ENCODE data around the gene PSIP1.
"Not testable (repeated sequence)": the region's sequence is repeated elsewhere in the genome, so short reads cannot be mapped to it uniquely, and the experiment has no call there.

PSIP1 gene

GRCh38 chr9:15510789-15511575, at the start of gene PSIP1:
PSIP1 (minus strand) TSS chr9:15510970; CDS start chr9:15510188, 782 bp downstream.
- peak; percentile 88 for DNase-seq

GRCh38 chr9:15553528-15553898, 42.7 kb upstream of the PSIP1 start:
- no peak for DNase-seq

- DNase-seq = peak; percentile 92
These were observed 42.1 kb upstream of the PSIP1 start, which contains the start of gene CCDC171 for GRCh38 chr9:15552636-15553527. CCDC171 (plus strand) TSS chr9:15553043; CDS start chr9:15564089, 11,046 bp downstream.

- no peak for DNase-seq
These were observed 38.8 kb upstream of the PSIP1 start for GRCh38 chr9:15549611-15550010.

- peak; percentile 1 for DNase-seq
These were observed 32.5 kb upstream of the PSIP1 start for GRCh38 chr9:15543047-15543813.

GRCh38 chr9:15542624-15543023, 31.9 kb upstream of the PSIP1 start:
- no peak for DNase-seq

GRCh38 chr9:15541872-15542271, 31.1 kb upstream of the PSIP1 start:
- peak; percentile 50 for DNase-seq

GRCh38 chr9:15531380-15531779, 20.6 kb upstream of the PSIP1 start:
- DNase-seq = no peak

- no peak for DNase-seq
These were observed 19.0 kb upstream of the PSIP1 start for GRCh38 chr9:15529566-15530324.

- not testable (repeated sequence) for DNase-seq
These were observed 16.3 kb upstream of the PSIP1 start for GRCh38 chr9:15527035-15527434.

- DNase-seq = no peak
These were observed 15.2 kb upstream of the PSIP1 start for GRCh38 chr9:15525958-15526357.

- DNase-seq = no peak
These were observed 14.2 kb upstream of the PSIP1 start for GRCh38 chr9:15524845-15525455.

- no peak for DNase-seq
These were observed 11.5 kb upstream of the PSIP1 start for GRCh38 chr9:15522130-15522755.

GRCh38 chr9:15521254-15521653, 10.5 kb upstream of the PSIP1 start:
- no peak for DNase-seq

- no peak for DNase-seq
These were observed 9.1 kb upstream of the PSIP1 start for GRCh38 chr9:15519831-15520230.

- no peak for DNase-seq
These were observed 2.6 kb upstream of the PSIP1 start for GRCh38 chr9:15513335-15513734.

- no peak for DNase-seq
These were observed 2.1 kb upstream of the PSIP1 start for GRCh38 chr9:15512889-15513288.

- no peak for DNase-seq
These were observed 1.4 kb upstream of the PSIP1 start for GRCh38 chr9:15512204-15512603.

- DNase-seq = no peak
These were observed 610 bp downstream of the PSIP1 start for GRCh38 chr9:15509931-15510788.

GRCh38 chr9:15505921-15506320, 4.8 kb downstream of the PSIP1 start:
- no peak for DNase-seq
